ENCODE data around the gene FBXL7. TPM values are rescaled to one million over a fixed set of nuclear protein-coding genes. Genes with fewer than 3 reads are reported as not detected.

FBXL7 gene
- total and polyA plus RNA-seq, 2 of the 8 experiments (the other 6 are each of a cell fraction or from before 2014, with no cell fraction given), result 17.7 to 17.8 TPM

DNA sequence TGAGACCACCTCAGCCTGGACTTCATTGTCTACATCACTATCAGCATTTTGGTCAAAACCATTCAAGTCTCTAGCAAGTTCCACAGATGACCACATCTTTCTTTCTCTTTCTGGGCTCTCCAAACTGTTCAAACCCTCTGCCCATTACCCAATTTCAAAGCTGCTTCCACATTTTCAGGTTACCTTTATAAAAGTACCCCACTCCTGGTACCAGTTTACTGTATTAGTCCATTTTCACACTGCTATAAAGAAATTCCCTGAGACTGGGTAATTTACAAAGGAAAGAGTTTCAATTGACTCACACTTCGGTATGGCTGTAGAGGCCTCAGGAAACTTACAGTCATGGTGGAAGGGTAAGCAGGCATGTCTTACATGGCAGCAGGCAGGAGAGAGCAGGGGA, 84.5 kb downstream of the FBXL7 start (continued):
- TF ChIP-seq RNF2 (IDR thresholded peaks at IDR 0.05; ENCODE audit: borderline replicate concordance, low read depth, low read length, missing control alignments, poor library complexity, severe bottlenecking) (no peak), CEBPB (IDR thresholded peaks at IDR 0.05; ENCODE audit: low read depth, low read length) (no peak)

Data from H1 (cell line).